Measurements from ENCODE around the gene JDP2. TPM values are rescaled to one million over a fixed set of nuclear protein-coding genes. Genes with fewer than 3 reads are reported as not detected.

JDP2 gene
- total RNA-seq, 4 donors from 2014 or later, result 82.3 to 147 (median 106) TPM

DNA sequence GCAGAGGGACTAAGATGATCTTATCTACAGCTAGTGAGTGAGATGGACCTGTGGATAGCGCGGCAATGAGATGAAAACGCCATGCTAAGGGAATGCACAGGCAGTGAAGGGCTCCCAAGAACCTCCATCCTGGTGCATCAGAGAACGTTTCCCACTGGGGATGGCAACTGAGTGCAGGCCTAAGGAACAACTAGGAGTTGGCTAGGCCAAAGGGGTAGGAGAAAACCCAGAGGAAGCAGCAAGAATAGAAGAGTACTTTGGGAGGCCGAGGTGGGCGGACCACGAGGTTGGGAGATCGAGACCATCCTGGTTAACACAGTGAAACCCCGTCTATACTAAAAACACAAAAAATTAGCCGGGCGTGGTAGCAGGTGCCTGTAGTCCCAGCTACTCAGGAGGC is 69.9 kb downstream of the JDP2 start:
- no peak overlapping the region for H3K4me3 ChIP-seq
- H3K4me1 ChIP-seq, result no peaks in the 10 kb centered on the region
- no peaks in the 10 kb centered on the region for H3K9me3 ChIP-seq
- no peak for DNase-seq (ENCODE audit: low spot score in 2 of 2)
- H3K27ac ChIP-seq, result no peak overlapping the region
- H3K36me3 ChIP-seq, result no peaks in the 10 kb centered on the region
- no peaks in the 10 kb centered on the region for H3K27me3 ChIP-seq
- 95 to 97% methylated on average over 11 of the region's 11 CpGs for whole genome bisulfite sequencing, 2 donors
- TF ChIP-seq, protein P1, sequence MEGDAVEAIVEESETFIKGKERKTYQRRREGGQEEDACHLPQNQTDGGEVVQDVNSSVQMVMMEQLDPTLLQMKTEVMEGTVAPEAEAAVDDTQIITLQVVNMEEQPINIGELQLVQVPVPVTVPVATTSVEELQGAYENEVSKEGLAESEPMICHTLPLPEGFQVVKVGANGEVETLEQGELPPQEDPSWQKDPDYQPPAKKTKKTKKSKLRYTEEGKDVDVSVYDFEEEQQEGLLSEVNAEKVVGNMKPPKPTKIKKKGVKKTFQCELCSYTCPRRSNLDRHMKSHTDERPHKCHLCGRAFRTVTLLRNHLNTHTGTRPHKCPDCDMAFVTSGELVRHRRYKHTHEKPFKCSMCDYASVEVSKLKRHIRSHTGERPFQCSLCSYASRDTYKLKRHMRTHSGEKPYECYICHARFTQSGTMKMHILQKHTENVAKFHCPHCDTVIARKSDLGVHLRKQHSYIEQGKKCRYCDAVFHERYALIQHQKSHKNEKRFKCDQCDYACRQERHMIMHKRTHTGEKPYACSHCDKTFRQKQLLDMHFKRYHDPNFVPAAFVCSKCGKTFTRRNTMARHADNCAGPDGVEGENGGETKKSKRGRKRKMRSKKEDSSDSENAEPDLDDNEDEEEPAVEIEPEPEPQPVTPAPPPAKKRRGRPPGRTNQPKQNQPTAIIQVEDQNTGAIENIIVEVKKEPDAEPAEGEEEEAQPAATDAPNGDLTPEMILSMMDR (IDR thresholded peaks at IDR 0.05), result no peak

DNA sequence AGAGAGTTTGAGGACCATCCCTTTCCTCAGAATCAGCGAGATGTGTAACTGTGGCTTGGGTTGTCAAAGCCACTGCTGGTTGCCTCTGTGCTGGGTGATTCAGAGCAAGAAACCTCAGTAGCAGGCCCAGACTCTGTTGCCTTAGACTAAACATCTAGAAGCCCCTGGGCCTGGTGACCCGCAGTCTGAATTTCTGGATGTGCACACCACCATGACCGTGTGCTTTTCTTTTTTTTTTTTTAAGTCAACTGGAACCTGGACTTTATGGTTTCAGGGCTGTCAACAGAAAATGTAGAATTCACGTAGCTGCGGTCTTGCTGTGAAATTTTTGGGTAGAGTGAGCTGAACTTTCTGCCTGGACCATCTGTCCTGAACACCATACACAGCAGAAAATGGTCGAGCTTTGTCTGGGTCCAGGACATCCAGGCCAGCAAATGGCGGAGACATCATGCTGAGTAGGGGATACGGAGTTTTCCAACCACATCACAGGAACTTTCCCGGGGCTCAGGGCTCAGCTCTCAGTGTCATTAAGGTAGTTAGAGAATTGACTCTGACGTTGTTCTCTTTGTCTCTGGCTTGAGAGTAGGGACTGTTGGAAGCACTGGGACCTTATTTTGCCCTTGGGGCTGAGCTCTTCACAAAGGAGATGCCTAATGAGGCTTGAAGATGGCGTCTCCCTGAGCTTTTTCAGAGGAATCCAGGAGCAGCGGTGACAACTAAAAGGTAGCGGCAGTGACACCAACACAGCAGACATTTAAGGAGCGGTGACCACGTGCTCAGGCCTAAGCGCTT is 71.5 kb downstream of the JDP2 start:
- TF ChIP-seq EP300 (IDR thresholded peaks at IDR 0.05), result no peak
- TF ChIP-seq, protein P1 (IDR thresholded peaks at IDR 0.05), result no peak
- TF ChIP-seq POLR2A (IDR thresholded peaks at IDR 0.05), result no peak
- Histone ChIP-seq H3K9me3 (no peaks in the 10 kb centered on the region), H3K4me1 (no peaks in the 10 kb centered on the region), H3K4me3 (no peak overlapping the region), H3K36me3 (no peaks in the 10 kb centered on the region), H3K27ac (no peak overlapping the region), H3K27me3 (no peaks in the 10 kb centered on the region)
- 76 to 88% methylated on average over 16 of the region's 16 CpGs for WGBS, 2 donors
- DNase-seq (ENCODE audit: low spot score in 2 of 2), result no peak

DNA sequence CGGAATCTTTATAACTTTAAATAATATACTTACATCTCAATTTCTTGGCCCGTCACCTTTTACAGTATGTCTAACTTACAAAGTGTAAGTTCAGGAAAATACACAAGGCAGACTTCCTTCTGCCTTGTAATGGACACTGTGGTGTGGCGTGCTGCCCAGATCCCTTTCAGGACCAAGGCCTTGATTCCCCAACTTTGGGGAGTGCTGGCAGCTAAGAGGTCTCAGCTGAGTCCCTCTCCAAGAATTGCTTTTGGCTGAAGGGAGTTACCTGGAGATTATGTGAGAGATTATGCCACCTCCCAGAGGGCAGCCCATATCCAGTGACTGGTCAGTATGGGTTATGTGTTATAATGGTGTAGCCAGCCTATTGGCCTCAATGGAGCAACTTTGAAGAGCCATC is 73.3 kb downstream of the JDP2 start:
- no peak overlapping the region for H3K4me3 ChIP-seq
- H3K27me3 ChIP-seq, result no peaks in the 10 kb centered on the region
- no peaks in the 10 kb centered on the region for H3K36me3 ChIP-seq
- H3K9me3 ChIP-seq, result no peaks in the 10 kb centered on the region
- no peak for DNase-seq (ENCODE audit: low spot score in 2 of 2)
- H3K27ac ChIP-seq, result no peak overlapping the region
- WGBS, 2 donors, result 94% methylated on average over 3 of the region's 3 CpGs
- TF ChIP-seq, protein P1 (IDR thresholded peaks at IDR 0.05), result no peak
- TF ChIP-seq POLR2A (IDR thresholded peaks at IDR 0.05) (no peak), EP300 (IDR thresholded peaks at IDR 0.05) (no peak)
- H3K4me1 ChIP-seq, result no peaks in the 10 kb centered on the region

DNA sequence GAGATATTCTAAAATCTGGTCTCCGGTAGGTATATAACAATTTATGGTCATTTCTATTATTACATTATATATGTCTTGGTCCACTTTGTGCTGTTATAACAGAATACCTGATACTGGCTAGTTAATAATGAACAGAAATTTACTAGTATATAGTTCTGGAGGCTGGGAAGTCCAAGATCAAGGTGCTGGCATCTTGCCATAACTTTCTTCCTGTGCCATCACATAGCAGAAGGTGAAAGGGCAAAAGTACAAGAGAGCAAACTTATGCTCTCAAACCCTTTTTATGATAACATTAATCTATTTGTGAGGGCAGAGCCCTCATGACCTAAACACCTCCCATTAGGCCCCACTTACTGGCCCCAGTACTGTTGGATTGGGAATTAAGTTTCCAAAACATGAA is 76.6 kb downstream of the JDP2 start:
- H3K4me1 ChIP-seq, result no peaks in the 10 kb centered on the region
- H3K27me3 ChIP-seq, result no peaks in the 10 kb centered on the region
- H3K9me3 ChIP-seq, result peaks cover 0 to 8% (median 4%) of the 10 kb centered on the region in 4 donors
- H3K36me3 ChIP-seq, result no peaks in the 10 kb centered on the region
- no peak for TF ChIP-seq POLR2A (IDR thresholded peaks at IDR 0.05)
- TF ChIP-seq, protein P1 (IDR thresholded peaks at IDR 0.05), result no peak
- TF ChIP-seq EP300 (IDR thresholded peaks at IDR 0.05), result no peak
- H3K4me3 ChIP-seq, result no peak overlapping the region
- no peak for DNase-seq (ENCODE audit: low spot score in 2 of 2)
- 90 to 100% methylated on average over 1 of the region's 1 CpG for WGBS, 2 donors
- H3K27ac ChIP-seq, result no peak overlapping the region

DNA sequence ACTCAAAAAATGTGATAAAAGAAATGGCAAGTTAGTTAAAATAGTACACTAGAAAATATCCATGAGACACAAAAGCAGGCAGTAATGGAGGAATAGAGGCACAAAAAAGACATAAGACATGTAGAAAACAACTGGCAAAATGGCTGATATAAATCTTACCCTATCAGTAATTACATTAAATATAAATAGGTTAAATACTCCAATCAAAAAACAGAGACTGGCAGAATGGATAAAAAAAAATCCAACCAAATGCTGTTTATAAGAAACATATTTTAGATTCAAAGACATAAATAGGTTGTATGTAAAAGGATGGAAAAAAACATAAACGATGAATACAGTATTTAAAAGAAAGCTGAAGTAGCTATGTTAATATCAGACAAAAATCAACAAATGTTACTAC is 79.1 kb downstream of the JDP2 start:
- Histone ChIP-seq H3K27me3 (no peaks in the 10 kb centered on the region), H3K4me1 (no peaks in the 10 kb centered on the region), H3K9me3 (peaks cover 0 to 22% (median 4%) of the 10 kb centered on the region in 4 donors), H3K27ac (no peak overlapping the region), H3K4me3 (no peak overlapping the region), H3K36me3 (no peaks in the 10 kb centered on the region)
- no peak for TF ChIP-seq POLR2A (IDR thresholded peaks at IDR 0.05)
- DNase-seq (ENCODE audit: low spot score in 2 of 2), result no peak
- 90 to 100% methylated on average over 1 of the region's 1 CpG for WGBS, 2 donors
